GM21381 (cell line): ENCODE measurements around the gene TCERG1L.
"Not testable (repeated sequence)": the region's sequence is repeated elsewhere in the genome, so short reads cannot be mapped to it uniquely, and the experiment has no call there.

Source experiments
- ATAC-seq: cut with Tn5 transposase; IDR thresholded peaks from one replicate; pipeline ENCODE4 v1.9.1; 2021; ENCODE audit warnings: mild to moderate bottlenecking, moderate library complexity; ENCODE audit not compliant: unreplicated experiment

TCERG1L gene

GRCh38 chr10:131113165-131113564 is 198.4 kb downstream of the TCERG1L start:
- ATAC-seq, result no peak

GRCh38 chr10:131112691-131113090 is 198.8 kb downstream of the TCERG1L start:
- no peak for ATAC-seq

- ATAC-seq, result no peak
Measured at GRCh38 chr10:131111471-131112080, 199.9 kb downstream of the TCERG1L start.

- no peak for ATAC-seq
Measured at GRCh38 chr10:131111007-131111406, 200.5 kb downstream of the TCERG1L start.

- ATAC-seq, result no peak
Measured at GRCh38 chr10:131110241-131110783, 201.2 kb downstream of the TCERG1L start.

GRCh38 chr10:131109726-131110125 is 201.8 kb downstream of the TCERG1L start:
- ATAC-seq, result no peak

- no peak for ATAC-seq
Measured at GRCh38 chr10:131109291-131109690, 202.2 kb downstream of the TCERG1L start.

- no peak for ATAC-seq
Measured at GRCh38 chr10:131107970-131108369, 203.6 kb downstream of the TCERG1L start.

- ATAC-seq, result no peak
Measured at GRCh38 chr10:131102676-131103075, 208.8 kb downstream of the TCERG1L start.

GRCh38 chr10:131102147-131102546 is 209.4 kb downstream of the TCERG1L start:
- no peak for ATAC-seq

GRCh38 chr10:131100418-131101410 is 210.8 kb downstream of the TCERG1L start:
- ATAC-seq, result not testable (repeated sequence)

GRCh38 chr10:131099028-131099726 is 212.3 kb downstream of the TCERG1L start:
- ATAC-seq, result no peak

- ATAC-seq, result no peak
Measured at GRCh38 chr10:131098416-131098952, 213.0 kb downstream of the TCERG1L start.

GRCh38 chr10:131096031-131096430 is 215.5 kb downstream of the TCERG1L start:
- no peak for ATAC-seq

- no peak for ATAC-seq
Measured at GRCh38 chr10:131095313-131095580, 216.3 kb downstream of the TCERG1L start.

- ATAC-seq, result no peak
Measured at GRCh38 chr10:131094527-131095312, 216.8 kb downstream of the TCERG1L start.

GRCh38 chr10:131093795-131094366 is 217.6 kb downstream of the TCERG1L start:
- no peak for ATAC-seq

- no peak for ATAC-seq
Measured at GRCh38 chr10:131093346-131093745, 218.2 kb downstream of the TCERG1L start.

GRCh38 chr10:131092876-131093275 is 218.6 kb downstream of the TCERG1L start:
- no peak for ATAC-seq

GRCh38 chr10:131092386-131092785 is 219.1 kb downstream of the TCERG1L start:
- ATAC-seq, result no peak
